GM19463 (cell line): ENCODE measurements around the gene CAPN2.
"Not testable (repeated sequence)": the region's sequence is repeated elsewhere in the genome, so short reads cannot be mapped to it uniquely, and the experiment has no call there.

ENCODE experiments used
- ATAC-seq: cut with Tn5 transposase; IDR thresholded peaks from one replicate; pipeline ENCODE4 v1.9.1; 2021; ENCODE audit warnings: mild to moderate bottlenecking, moderate library complexity; ENCODE audit not compliant: unreplicated experiment

CAPN2 gene

DNA sequence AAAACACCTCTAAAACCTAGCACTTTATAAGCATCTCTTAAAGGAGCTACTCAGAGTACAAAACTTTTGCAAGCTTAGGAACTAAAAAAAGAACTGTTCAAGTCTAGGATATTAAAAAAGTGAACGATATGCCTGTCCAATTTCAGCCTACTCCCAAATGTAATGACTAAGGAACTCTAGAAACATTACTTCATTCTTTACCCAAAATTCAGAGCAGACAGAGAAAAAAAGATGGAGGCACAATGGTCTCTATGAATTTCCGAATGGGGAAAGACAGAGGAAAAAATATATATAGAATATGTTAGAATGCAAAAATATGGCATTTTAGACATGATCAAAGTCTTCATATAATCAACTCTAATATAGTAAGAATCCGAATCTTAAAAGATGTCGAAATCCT, 72.2 kb downstream of the CAPN2 start:
- no peak for ATAC-seq

- ATAC-seq = no peak
Observed at GRCh38 chr1:223785808-223786207, 73.5 kb downstream of the CAPN2 start.

DNA sequence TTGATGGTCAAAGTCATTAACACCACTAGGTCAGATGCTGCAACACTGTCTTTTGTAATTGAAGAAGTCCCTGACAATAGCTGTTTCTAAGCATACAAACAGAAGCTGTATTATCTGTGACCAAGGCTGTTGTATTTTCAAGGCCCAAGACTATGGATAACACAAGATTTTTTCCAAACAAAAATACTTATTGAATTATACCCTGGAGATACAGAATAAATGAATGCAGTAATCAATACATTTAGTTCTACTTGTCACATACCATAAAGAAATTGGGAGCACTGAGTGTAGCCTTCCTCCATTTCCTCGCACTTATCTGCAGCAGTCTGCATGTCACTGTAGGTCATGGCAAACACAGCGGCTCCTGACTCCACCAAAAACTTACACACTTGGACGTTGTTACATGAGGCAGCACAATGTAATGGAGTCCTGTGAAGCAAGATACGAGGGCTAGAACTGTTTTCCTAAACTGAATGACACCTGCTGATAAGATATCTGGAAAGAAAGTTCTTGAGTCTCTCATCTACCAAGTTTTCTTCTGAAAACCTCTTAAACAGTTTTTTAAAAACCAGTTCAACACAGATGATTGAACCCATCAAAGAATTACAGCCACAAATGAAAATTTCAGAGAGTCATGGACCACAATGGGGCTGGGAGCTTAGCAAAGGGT, 76.5 kb downstream of the CAPN2 start:
- no peak for ATAC-seq

GRCh38 chr1:223792046-223792445, 79.7 kb downstream of the CAPN2 start:
- no peak for ATAC-seq

- ATAC-seq = no peak
Observed at GRCh38 chr1:223793716-223794115, 81.4 kb downstream of the CAPN2 start.

DNA sequence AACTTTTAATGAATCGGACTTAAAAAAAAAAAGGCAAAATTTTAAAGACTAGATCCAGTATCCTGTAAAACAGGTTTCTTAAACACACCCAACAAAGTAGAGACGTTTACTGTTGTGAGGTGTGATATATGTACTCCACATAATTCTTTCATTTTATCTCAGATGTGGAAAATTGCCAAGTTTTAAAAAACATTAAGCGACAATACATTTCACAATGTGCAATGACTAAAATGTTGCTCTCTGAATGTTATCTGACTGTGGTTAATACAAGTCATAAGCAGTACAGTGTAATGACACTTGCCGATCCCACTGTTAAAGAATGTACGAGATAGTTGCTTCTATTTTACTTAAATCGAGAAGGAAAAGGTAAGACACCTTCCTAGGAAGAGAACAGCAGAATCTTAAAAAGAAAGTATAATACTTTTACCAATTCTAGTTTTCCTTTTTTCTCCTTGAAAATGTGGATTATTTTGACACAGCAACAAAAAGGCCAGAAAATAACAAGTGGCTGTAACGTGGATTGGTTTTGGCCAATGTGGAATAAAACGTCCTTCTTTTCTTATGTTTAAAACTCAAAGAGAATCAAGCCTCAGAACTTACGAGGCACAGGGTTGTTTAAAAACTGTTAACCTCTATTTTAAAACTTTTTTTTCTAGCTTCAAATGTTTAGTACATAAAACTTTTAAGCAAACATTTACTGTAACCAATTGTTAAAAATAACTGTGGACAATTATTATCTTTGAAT, 82.0 kb downstream of the CAPN2 start:
- ATAC-seq = no peak

GRCh38 chr1:223796210-223796609, 83.9 kb downstream of the CAPN2 start:
- no peak for ATAC-seq

- ATAC-seq = no peak
Observed at GRCh38 chr1:223802032-223802431, 89.7 kb downstream of the CAPN2 start.

- no peak for ATAC-seq
Observed at GRCh38 chr1:223802602-223803001, 90.3 kb downstream of the CAPN2 start.

- ATAC-seq = no peak
Observed at GRCh38 chr1:223803211-223803610, 90.9 kb downstream of the CAPN2 start.

GRCh38 chr1:223809905-223810304, 97.6 kb downstream of the CAPN2 start:
- ATAC-seq = not testable (repeated sequence)

DNA sequence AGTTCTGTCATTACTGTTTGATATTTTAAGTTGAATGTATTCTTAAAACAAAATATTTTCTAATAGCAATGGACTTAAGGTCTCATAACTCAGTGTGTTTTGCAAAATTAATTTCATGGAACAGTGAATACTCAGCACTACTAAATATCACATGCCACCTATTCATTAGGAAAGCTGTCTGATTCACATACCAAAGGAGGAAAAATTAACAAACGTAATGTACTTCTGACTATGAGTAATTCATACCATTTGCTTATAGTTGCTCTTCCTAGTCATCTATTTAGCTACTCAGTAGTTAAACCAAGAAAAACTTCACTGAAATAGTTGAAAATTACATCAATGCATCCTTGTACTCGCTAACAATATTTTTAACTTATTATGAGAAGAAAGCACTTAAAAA, 98.2 kb downstream of the CAPN2 start:
- ATAC-seq = no peak

DNA sequence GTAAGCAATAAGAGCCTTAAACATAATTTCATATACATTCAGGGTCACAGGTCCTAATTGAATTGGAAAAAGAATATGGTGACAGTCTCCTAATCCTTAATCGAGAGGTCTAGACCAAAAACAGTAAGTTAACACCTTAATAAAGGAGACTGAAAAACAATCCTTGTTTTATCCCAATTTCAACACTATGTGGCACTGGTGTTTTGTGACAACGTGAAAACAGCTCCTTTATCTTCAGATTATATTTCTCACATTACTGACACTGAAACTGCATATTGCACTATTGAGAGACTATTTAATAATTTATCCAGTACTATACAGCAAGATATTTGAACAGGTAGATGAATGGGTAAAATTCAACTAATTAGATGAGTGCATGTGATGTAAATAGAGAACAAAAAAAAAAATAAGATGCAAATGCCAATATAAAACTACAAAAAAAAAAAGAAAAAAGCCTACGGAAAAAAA, 99.3 kb downstream of the CAPN2 start:
- no peak for ATAC-seq

- no peak for ATAC-seq
Observed at GRCh38 chr1:223813645-223814044, 101.3 kb downstream of the CAPN2 start.

GRCh38 chr1:223815020-223815853, 102.9 kb downstream of the CAPN2 start:
- ATAC-seq = no peak

GRCh38 chr1:223815865-223816264, 103.5 kb downstream of the CAPN2 start:
- ATAC-seq = no peak

DNA sequence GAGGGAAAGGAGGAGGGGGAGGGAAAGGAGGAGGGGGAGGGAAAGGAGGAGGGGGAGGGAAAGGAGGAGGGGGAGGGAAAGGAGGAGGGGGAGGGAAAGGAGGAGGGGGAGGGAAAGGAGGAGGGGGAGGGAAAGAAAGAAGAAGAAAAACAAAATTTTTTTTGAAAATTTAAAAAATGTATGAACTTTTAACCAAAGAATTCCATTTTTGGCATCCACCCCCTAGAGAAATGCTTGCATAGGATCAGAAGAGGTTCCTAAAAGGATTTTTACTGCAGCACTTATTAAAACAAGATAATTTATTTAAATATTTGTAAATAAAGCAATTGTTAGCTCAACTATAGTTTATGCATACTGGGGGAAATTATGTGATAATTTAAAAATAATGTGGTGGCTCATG, 104.9 kb downstream of the CAPN2 start:
- not testable (repeated sequence) for ATAC-seq

GRCh38 chr1:223819730-223820514, 107.6 kb downstream of the CAPN2 start:
- ATAC-seq = no peak

DNA sequence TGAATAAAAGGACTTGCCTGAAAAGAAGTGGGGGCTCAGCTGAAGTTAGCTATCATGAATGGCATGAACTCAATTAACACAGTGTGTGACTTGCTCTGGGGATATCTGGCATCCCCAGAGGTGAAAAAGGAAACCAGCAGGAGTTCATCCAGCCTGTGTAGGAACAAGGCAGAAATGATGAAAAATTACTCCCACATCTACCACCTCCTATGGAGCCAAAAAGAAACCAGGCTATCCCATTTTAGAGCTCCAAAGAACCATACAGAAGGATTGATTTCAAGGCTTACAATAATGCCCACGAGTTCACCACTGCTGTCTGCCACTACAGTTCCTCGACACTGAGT, 108.1 kb downstream of the CAPN2 start:
- ATAC-seq = no peak

DNA sequence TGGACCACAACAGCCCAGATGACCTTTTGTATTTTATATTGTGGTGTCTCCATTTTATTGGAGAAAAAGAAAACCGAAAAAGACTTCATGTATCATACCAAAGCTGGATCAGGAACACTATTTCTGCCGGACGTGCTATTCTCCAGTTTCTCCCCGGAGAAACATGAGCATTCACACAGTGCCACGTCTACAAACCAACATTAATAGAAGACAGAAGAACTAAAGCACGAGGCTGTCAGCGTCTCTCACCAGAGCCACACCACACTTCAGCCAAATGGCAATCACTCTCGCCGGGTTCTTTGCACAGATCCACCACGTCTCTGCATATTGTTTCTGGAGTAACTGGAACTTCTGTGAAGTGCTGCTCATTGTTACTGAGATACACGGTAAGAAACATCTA, 108.6 kb downstream of the CAPN2 start:
- no peak for ATAC-seq

DNA sequence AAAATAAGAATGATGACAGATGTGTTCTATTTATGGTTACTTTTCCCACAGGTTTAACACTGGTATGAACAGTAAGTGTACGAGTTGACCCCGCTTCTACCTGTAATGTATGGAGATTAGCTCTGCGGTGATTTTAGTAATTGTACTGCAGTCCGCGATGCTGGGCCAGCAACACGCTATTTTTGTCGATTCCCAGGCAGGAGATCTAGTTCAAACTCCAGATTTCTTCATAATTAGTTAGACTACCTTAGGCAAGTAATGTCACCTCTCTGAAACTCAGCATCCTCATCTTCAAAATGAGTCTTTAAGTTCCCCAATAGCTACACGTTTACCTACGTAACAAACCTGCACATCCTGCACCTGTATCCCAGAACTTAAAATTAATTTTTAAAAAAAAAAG, 111.9 kb downstream of the CAPN2 start:
- no peak for ATAC-seq
